Activated naive CD8-positive, alpha-beta T cell treated with anti-CD3 and anti-CD28 coated beads, Interleukin-2, amount 10 ng/mL, durations not matched to agents 7 days and 5 days (primary cell): ENCODE data around the gene CLTC. TPM values are rescaled to one million over a fixed set of nuclear protein-coding genes. Genes with fewer than 3 reads are reported as not detected.

Source experiments
- ATAC-seq: fragments of 150-1000 bp; cut with Tn5 transposase; one replicate; pipeline ENCODE4 v1.10.0; 2021; ENCODE audit warnings: low read depth, moderate library complexity
- POLR2A ChIA-PET: fragments of 350-600 bp; sonication (Branson Sonifier 250); formaldehyde crosslinking; loops from one replicate; lab custom pipeline; 2021; ENCODE audit warnings: antibody characterized with exemption; lab: Charles Lee
- DNase-seq: peaks from one replicate; pipeline ENCODE4 v3.0.0; 2021
- H3K27ac Mint-ChIP-seq: one replicate; pipeline ENCODE4 v1.8.0; 2022; ENCODE audit warnings: mild to moderate bottlenecking, mixed read lengths
- H3K27me3 Mint-ChIP-seq: one replicate; pipeline ENCODE4 v1.8.0; 2022; ENCODE audit warnings: mild to moderate bottlenecking, moderate library complexity, mixed read lengths
- H3K36me3 Mint-ChIP-seq: one replicate; pipeline ENCODE4 v1.8.0; 2021; ENCODE audit warnings: mild to moderate bottlenecking, mixed read lengths
- H3K4me1 Mint-ChIP-seq: one replicate; pipeline ENCODE4 v1.8.0; 2021; ENCODE audit warnings: mixed read lengths
- H3K4me3 Mint-ChIP-seq: one replicate; pipeline ENCODE4 v1.8.0; 2022; ENCODE audit warnings: mild to moderate bottlenecking, moderate library complexity, mixed read lengths
- H3K9me3 Mint-ChIP-seq: one replicate; pipeline ENCODE4 v1.8.0; 2021; ENCODE audit warnings: mixed read lengths
- total RNA-seq, 2 experiments: library from RNA; stranded (reverse); gene quantifications; one replicate each; pipeline ENCODE4 v1.2.3, GENCODE V29; 2021

Gene CLTC
- total RNA-seq, 2 experiments from 2014 or later, result 115 to 117 TPM

DNA sequence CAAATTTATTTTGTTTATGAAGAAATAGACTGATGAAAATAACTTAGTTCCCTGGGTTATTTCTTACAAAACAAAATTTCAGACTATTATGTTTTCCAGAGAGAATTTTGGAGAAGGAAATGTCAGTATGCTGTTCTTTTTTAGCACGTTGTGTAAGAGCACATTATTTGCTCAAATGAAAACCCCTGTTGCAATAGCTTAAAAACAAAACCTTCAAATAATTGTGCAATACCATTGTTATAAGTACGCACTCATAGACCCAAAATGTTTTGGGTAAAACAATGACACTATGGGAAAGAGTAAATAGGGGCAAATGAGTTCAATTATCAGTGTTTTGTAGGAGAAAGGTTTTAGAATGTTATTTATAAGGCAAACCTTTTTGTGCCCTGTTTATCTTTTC lies 106.0 kb downstream of the CLTC start:
- ATAC-seq (no peak), DNase-seq (no peak)
- H3K4me3 Mint-ChIP-seq, result no peak overlapping the region
- peaks cover 2% of the 10 kb centered on the region for H3K36me3 Mint-ChIP-seq
- POLR2A ChIA-PET, result interaction anchor here (0.6 kb wide), 1 partner anchor 88 kb away, joined by 3 read pairs; no protein-coding TSS in a partner anchor
- peaks cover 6% of the 10 kb centered on the region for H3K4me1 Mint-ChIP-seq
- no peaks in the 10 kb centered on the region for H3K9me3 Mint-ChIP-seq
- H3K27me3 Mint-ChIP-seq, result no peaks in the 10 kb centered on the region
- no peak overlapping the region for H3K27ac Mint-ChIP-seq

DNA sequence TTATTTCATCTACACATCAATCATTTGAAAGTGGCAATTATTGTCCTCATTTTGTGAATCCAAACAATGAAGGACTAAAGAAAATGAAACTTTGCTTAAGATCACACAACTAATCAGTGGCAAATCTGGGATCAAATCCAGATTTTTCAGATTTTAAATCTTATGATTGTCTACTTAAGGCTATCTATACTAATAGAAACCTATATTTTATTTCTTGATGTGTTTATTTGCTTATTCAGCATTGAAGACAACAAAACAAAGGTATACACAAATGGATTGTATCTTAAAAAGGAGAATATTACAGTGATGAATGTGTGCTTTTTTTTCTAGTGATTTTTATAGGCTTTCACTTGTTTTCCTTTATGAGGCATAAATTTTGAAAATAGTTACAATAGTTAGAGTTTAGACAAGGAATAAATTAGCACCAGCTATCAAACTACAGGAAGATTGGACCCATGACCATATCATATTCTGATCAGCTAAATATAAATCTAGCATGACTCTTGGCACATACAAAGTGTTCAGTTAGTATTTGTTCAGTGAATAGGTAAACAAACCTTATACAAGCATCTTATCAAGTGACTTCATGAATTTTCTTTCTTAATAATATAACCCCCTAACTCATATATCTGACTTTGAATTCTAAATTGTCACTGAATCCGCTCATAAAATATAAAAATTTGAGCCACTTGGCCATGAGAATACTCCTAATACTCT lies 108.3 kb downstream of the CLTC start:
- POLR2A ChIA-PET, result no interaction called here
- H3K4me3 Mint-ChIP-seq, result no peak overlapping the region
- H3K36me3 Mint-ChIP-seq, result peaks cover 2% of the 10 kb centered on the region
- no peak overlapping the region for H3K27ac Mint-ChIP-seq
- no peaks in the 10 kb centered on the region for H3K9me3 Mint-ChIP-seq
- DNase-seq (no peak), ATAC-seq (no peak)
- H3K27me3 Mint-ChIP-seq, result no peaks in the 10 kb centered on the region
- H3K4me1 Mint-ChIP-seq, result peaks cover 6% of the 10 kb centered on the region

DNA sequence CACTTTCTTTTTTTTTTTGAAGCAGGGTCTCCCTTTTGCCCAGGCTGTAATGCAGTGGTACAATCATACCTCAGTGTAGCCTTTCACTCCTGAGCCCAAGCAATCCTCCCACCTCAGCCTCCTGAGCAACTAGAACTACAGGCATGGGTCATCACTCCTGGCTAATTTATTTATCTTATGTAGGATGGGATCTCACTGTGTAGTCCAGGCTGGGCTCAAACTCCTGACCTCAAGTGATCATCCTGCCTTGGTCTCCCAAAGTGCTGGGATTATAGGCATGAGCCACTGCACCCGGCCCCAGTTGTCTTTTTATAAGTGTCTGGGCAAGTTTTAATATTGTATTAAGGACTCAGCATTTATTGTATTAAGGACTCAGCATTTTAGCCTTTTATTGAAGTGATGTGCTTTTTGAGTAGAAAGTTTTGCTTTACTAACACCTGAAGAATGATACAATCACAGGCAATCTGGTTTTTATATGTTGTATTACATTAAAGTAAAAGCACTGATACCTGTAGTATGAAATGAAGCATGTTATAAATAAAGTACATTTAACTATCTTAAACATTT lies 110.7 kb downstream of the CLTC start:
- POLR2A ChIA-PET, result no interaction called here
- Mint-ChIP-seq H3K4me1 (peaks cover 6% of the 10 kb centered on the region), H3K27me3 (no peaks in the 10 kb centered on the region), H3K9me3 (no peaks in the 10 kb centered on the region), H3K4me3 (no peak overlapping the region), H3K36me3 (peaks cover 6% of the 10 kb centered on the region), H3K27ac (no peak overlapping the region)
- no peak for ATAC-seq
- DNase-seq, result no peak

DNA sequence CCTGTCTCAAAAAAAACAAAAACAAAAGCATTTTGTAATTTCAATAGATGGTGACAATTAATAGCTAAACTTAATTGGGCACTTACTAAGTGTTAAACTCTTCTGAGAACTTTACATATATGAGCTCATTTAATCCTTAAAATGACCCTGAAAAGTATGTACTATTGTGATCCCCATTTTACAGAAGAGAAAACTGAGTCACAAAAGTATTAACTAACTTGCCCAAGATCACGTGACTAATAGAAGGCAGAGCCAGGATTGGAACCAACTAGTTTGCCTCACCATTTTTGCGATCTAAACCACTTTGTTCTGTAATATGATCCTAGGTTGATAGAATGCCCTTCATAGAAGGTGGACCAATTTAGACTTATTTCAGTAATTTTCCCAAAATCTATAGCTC lies 114.0 kb downstream of the CLTC start:
- POLR2A ChIA-PET, result no interaction called here
- H3K36me3 Mint-ChIP-seq, result peaks cover 4% of the 10 kb centered on the region
- DNase-seq, result no peak
- no peak overlapping the region for H3K27ac Mint-ChIP-seq
- no peaks in the 10 kb centered on the region for H3K27me3 Mint-ChIP-seq
- H3K9me3 Mint-ChIP-seq, result no peaks in the 10 kb centered on the region
- ATAC-seq, result no peak
- H3K4me1 Mint-ChIP-seq, result peaks cover 6% of the 10 kb centered on the region
- H3K4me3 Mint-ChIP-seq, result no peak overlapping the region

DNA sequence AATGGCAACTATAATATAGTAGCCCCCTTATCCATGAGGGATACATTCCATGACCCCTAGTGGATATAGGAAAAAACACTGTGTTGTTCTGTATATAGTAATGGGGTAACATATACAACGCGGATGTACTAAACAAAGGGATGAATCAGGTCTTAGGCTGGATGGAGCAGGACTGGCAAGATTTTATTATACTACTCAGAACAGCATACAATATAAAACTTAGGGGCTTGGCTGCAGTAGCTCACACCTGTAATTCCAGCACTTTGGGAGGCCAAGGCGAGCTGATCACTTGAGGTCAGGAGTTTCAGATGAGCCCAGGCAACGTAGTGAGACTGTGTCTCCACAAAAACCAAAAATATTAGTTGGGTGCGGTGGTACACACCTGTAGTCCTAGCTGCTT lies 114.5 kb downstream of the CLTC start:
- H3K27me3 Mint-ChIP-seq, result no peaks in the 10 kb centered on the region
- H3K4me3 Mint-ChIP-seq, result no peak overlapping the region
- peaks cover 6% of the 10 kb centered on the region for H3K4me1 Mint-ChIP-seq

DNA sequence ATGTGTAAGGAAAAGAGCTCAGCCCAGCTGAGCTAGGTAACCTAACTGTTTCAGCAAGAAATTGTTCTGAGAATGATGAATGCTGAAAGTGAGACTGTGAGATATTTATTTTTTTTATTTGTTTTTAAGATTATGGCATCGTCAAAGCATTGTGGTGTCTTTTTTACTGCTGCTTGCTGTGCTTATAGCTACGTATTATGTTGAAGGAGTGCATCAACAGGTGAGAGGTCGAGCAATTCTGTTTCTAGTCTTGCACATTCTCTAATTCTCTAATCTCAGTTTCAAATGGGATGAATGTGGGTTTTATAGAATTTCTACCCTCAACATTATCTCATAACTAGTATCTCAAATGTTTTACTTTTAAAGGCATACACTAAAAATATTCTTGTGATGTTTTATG lies 117.6 kb downstream of the CLTC start:
- no peaks in the 10 kb centered on the region for H3K9me3 Mint-ChIP-seq
- peaks cover 2% of the 10 kb centered on the region for H3K4me1 Mint-ChIP-seq
- POLR2A ChIA-PET, result no interaction called here
- no peak overlapping the region for H3K27ac Mint-ChIP-seq
- no peak for ATAC-seq
- peaks cover 7% of the 10 kb centered on the region for H3K36me3 Mint-ChIP-seq
- no peak overlapping the region for H3K4me3 Mint-ChIP-seq
- no peak for DNase-seq
- H3K27me3 Mint-ChIP-seq, result no peaks in the 10 kb centered on the region

More for the DNA sequence above, 114.5 kb downstream of the CLTC start:
- Mint-ChIP-seq H3K27ac (no peak overlapping the region), H3K36me3 (peaks cover 4% of the 10 kb centered on the region), H3K9me3 (no peaks in the 10 kb centered on the region)
- ATAC-seq (no peak), DNase-seq (no peak)
- POLR2A ChIA-PET, result no interaction called here

DNA sequence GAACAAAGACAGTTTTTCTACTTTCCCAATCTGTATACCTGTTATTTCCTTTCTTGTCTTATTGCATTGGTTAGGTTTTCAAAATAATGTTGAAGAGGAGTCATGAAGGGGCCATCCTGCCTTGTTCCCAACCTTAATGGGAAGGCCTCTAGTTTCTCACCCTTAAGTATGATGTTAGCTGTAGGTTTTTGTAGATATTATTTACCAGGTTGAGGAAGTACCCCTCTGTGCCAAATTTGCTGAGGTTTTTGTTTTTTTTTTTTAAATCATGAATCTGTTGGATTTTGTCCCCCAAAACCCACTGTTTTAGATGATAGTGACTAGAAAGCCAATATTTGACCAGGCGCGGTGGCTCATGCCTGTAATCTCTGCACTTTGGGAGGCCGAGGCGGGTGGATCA lies 124.1 kb downstream of the CLTC start:
- Mint-ChIP-seq H3K36me3 (peaks cover 15% of the 10 kb centered on the region), H3K27me3 (no peaks in the 10 kb centered on the region), H3K27ac (no peak overlapping the region), H3K4me3 (no peak overlapping the region), H3K9me3 (no peaks in the 10 kb centered on the region), H3K4me1 (peaks cover 6% of the 10 kb centered on the region)
- DNase-seq (no peak), ATAC-seq (no peak)
- POLR2A ChIA-PET, result no interaction called here

DNA sequence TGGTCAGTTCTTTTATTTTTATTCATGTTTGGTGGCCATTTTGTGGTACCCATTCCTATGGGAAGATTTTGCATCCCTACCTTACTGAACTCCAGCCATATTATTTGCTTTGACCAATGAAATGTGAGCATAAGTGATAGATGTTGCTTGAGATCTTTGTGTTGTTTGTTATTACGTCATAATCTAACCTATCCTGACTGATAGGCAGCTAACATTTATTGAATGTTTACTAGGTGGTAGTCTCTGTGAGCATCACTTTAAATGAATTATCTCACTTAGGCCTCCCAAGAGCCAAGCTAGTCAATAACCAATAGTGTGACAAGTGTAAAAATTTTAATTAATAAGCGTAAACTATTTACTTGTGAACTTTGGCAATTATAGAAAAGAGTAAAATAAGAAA lies 125.3 kb downstream of the CLTC start:
- DNase-seq (no peak), ATAC-seq (no peak)
- Mint-ChIP-seq H3K27ac (no peak overlapping the region), H3K4me3 (no peak overlapping the region), H3K27me3 (no peaks in the 10 kb centered on the region), H3K9me3 (no peaks in the 10 kb centered on the region), H3K36me3 (peaks cover 15% of the 10 kb centered on the region), H3K4me1 (peaks cover 6% of the 10 kb centered on the region)
- POLR2A ChIA-PET, result no interaction called here

Other genes starting within 250 kb of the CLTC start
- 10 to 100 TPM; 22.8 to 23.7 TPM for gene DHX40, start 54.3 kb upstream of the CLTC start, total RNA-seq
- 10 to 100 TPM; 16.2 to 17.3 TPM for gene PTRH2, start 87.5 kb downstream of the CLTC start, total RNA-seq
- 100 to 1,000 TPM; 114 to 116 TPM for gene VMP1, start 87.8 kb downstream of the CLTC start, total RNA-seq